Activated CD4-positive, alpha-beta T cell treated with anti-CD3 and anti-CD28 coated beads for 36 hours (primary cell): Measurements from ENCODE around the gene XDH. TPM values are rescaled to one million over a fixed set of nuclear protein-coding genes. Genes with fewer than 3 reads are reported as not detected.

Source experiments
- total RNA-seq, 2 experiments: library from RNA; stranded (reverse); gene quantifications; one replicate each; pipeline ENCODE4 v1.2.3, GENCODE V29; 2021

The XDH gene
- total RNA-seq, 2 experiments from 2014 or later: 0.11 TPM; not detected in 1

Other genes with a start within 250 kb of the XDH start
- gene CAPN14, start 197.2 kb downstream of the XDH start, total RNA-seq: under 1 TPM; 0.51 to 0.64 TPM
- 1 to 10 TPM; 1.4 to 1.6 TPM for gene EHD3, start 180.6 kb downstream of the XDH start, total RNA-seq
- gene SRD5A2, start 166.2 kb upstream of the XDH start, total RNA-seq: not detected